ENCODE data around the gene MED12.

GRCh38 chrX:71183341-71183740 is 64.9 kb downstream of the MED12 start:
- TF ChIP-seq RAD21 (IDR thresholded peaks at IDR 0.05 in 1 of 2, conservative IDR thresholded peaks at IDR 0.05 in 1 of 2; ENCODE audit: low read depth in 2 of 2, low read length in 2 of 2) (no peak), CTCF (IDR thresholded peaks at IDR 0.05; ENCODE audit: control extremely low read depth in 1 of 3, insufficient read depth in 1 of 3, low read depth in 1 of 3, low read length in 3 of 3) (no peak), TAF1 (IDR thresholded peaks at IDR 0.05; ENCODE audit: low read depth, low read length) (no peak), GABPA (IDR thresholded peaks at IDR 0.05; ENCODE audit: borderline replicate concordance, insufficient read depth, low read length) (no peak), MAFK (IDR thresholded peaks at IDR 0.05; ENCODE audit: low read depth, low read length) (no peak), SAP30 (IDR thresholded peaks at IDR 0.05; ENCODE audit: insufficient read depth, insufficient replicate concordance, low read length) (no peak), POLR2A (IDR thresholded peaks at IDR 0.05; ENCODE audit: control extremely low read depth in 1 of 2, low read depth in 2 of 2, low read length in 2 of 2) (no peak)

Measured in H1 (cell line).